Ovary (tissue), 3 donors: ENCODE data around the gene HPS6.

ENCODE experiments used
- EP300 ChIP-seq: sonication (generic); formaldehyde crosslinking; IDR thresholded peaks from one replicate; pipeline ENCODE4 v1.6.1; 2017; ENCODE audit warnings: antibody characterized with exemption
- POLR2A ChIP-seq: fragments of 450-650 bp; IDR thresholded peaks from one replicate; pipeline ENCODE4 v1.6.1; 2017; ENCODE audit warnings: antibody characterized with exemption, mild to moderate bottlenecking, moderate library complexity
- TF ChIP-seq, protein P1 (sequence below), 3 donors: fragments of 450-650 bp in 2 of 3; fragments of 200-600 bp in 1 of 3; IDR thresholded peaks; one replicate each; pipeline versions ENCODE4 v1.5.1 to v1.8.0; 2016 to 2022; ENCODE audit warnings: antibody characterized with exemption in 3 of 3, mild to moderate bottlenecking in 1 of 3
- donor health status: DM: no; HTN: no; CAD: no.

DNA sequence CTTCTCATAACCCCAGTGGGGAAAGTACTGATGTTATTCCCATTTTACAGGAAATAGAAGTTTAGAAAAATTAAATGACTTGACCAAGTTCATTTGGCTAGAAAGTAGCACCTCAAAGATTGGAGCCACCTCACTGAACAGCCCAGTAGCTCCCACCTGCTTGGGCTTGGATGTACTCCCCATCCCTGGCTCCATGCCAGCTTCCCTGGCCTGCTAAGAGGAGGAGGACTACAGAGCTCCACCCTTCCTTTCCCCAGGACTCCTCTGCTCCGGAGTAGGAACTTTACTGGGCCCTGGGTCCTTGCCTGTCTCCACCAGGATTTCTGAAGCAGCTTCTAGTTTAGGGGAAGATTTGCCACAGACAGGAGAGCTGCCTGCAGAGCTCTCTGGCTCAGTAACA, 3.1 kb downstream of the HPS6 start:
- TF ChIP-seq, protein P1, sequence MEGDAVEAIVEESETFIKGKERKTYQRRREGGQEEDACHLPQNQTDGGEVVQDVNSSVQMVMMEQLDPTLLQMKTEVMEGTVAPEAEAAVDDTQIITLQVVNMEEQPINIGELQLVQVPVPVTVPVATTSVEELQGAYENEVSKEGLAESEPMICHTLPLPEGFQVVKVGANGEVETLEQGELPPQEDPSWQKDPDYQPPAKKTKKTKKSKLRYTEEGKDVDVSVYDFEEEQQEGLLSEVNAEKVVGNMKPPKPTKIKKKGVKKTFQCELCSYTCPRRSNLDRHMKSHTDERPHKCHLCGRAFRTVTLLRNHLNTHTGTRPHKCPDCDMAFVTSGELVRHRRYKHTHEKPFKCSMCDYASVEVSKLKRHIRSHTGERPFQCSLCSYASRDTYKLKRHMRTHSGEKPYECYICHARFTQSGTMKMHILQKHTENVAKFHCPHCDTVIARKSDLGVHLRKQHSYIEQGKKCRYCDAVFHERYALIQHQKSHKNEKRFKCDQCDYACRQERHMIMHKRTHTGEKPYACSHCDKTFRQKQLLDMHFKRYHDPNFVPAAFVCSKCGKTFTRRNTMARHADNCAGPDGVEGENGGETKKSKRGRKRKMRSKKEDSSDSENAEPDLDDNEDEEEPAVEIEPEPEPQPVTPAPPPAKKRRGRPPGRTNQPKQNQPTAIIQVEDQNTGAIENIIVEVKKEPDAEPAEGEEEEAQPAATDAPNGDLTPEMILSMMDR (IDR thresholded peaks at IDR 0.05) = no peak
- TF ChIP-seq EP300 (no peak), POLR2A (no peak)
